A549 (cell line): ENCODE measurements around the gene TRIM2. TPM values are rescaled to one million over a fixed set of nuclear protein-coding genes. Genes with fewer than 3 reads are reported as not detected.

Experiments
- ATAC-seq, 2 experiments: fragments of 200-7000 bp in 1 of 2; fragments of >200 bp in 1 of 2; cut with Nextera tagmentation in 1 of 2; cut with Tn5 transposase in 1 of 2; 3 replicates each; pipeline versions ENCODE4 v1.8.0 to v1.9.1; 2018 to 2020; ENCODE audit warnings: mild to moderate bottlenecking in 1 of 2, moderate library complexity in 1 of 2
- CTCF ChIA-PET: fragments of 300-600 bp; sonication (Branson Sonifier 250); formaldehyde crosslinking; extraction: SDS; loops from one replicate; lab custom pipeline; 2021; ENCODE audit warnings: antibody characterized with exemption, inconsistent platforms; lab: Yijun Ruan, JAX
- POLR2A ChIA-PET: fragments of 350-600 bp; formaldehyde crosslinking; extraction: SDS; loops from one replicate; lab custom pipeline; 2021; ENCODE audit warnings: antibody characterized with exemption, inconsistent platforms; lab: Yijun Ruan, JAX
- DNase-seq, 2 experiments: peaks; one replicate each; pipeline versions ENCODE4 v3.0.0 to v3.0.0-alpha.2; 2011 to 2016; ENCODE audit warnings: low read depth in 1 of 2, low spot score in 1 of 2
- FAIRE-seq: peaks from 2 replicates; lab custom pipeline; 2011; peaks lifted over from hg19 to GRCh38; lab: Jason Lieb, UNC
- H3K27ac ChIP-seq, 2 experiments: fragments of >200 bp; sonication (Bioruptor Twin); formaldehyde crosslinking; 3 replicates each; pipeline ENCODE4 v1.5.1; 2016 to 2017
- H3K4me1 ChIP-seq: fragments of >200 bp; sonication (Bioruptor Twin); formaldehyde crosslinking; 3 replicates; pipeline ENCODE4 v1.6.1; 2016
- H3K4me2 ChIP-seq: fragments of >200 bp; sonication (Bioruptor Twin); formaldehyde crosslinking; 3 replicates; pipeline ENCODE4 v1.6.1; 2016
- H3K4me3 ChIP-seq: fragments of >200 bp; sonication (Bioruptor Twin); formaldehyde crosslinking; 3 replicates; pipeline ENCODE4 v1.5.1; 2016
- H3K9me3 ChIP-seq: fragments of >200 bp; sonication (Bioruptor Twin); formaldehyde crosslinking; 3 replicates; pipeline ENCODE4 v1.6.1; 2016
- ATOH8 ChIP-seq: fragments of 250-450 bp; sonication (Bioruptor Pico); IDR thresholded peaks from 2 replicates; pipeline ENCODE4 v1.5.0; 2020; ENCODE audit warnings: low read depth, mild to moderate bottlenecking, moderate library complexity
- BHLHE40 ChIP-seq: IDR thresholded peaks from 2 replicates; pipeline ENCODE4 v1.6.1; 2012; ENCODE audit warnings: low read depth, low read length, inconsistent platforms
- CBX8 ChIP-seq: fragments of 200-600 bp; sonication (generic); IDR thresholded peaks from 2 replicates; pipeline ENCODE4 v1.6.1; 2016
- CTCF ChIP-seq: fragments of >200 bp; sonication (Bioruptor Twin); formaldehyde crosslinking; IDR thresholded peaks from 3 replicates; pipeline ENCODE4 v1.5.1; 2016
- FOXS1 ChIP-seq: fragments of 250-450 bp; sonication (Bioruptor Pico); IDR thresholded peaks from 2 replicates; pipeline ENCODE4 v1.5.0; 2020; ENCODE audit warnings: mild to moderate bottlenecking, moderate library complexity
- HOXA7 ChIP-seq: fragments of 250-450 bp; sonication (Bioruptor Pico); IDR thresholded peaks from 2 replicates; pipeline ENCODE4 v1.5.0; 2020; ENCODE audit warnings: mild to moderate bottlenecking, moderate library complexity
- JUNB ChIP-seq: fragments of >200 bp; sonication (Bioruptor Twin); formaldehyde crosslinking; IDR thresholded peaks from 2 replicates; pipeline ENCODE4 v1.6.1; 2016
- KDM5A ChIP-seq: fragments of 200-600 bp; sonication (generic); IDR thresholded peaks from 2 replicates; pipeline ENCODE4 v1.6.1; 2016; ENCODE audit warnings: antibody characterized with exemption, mild to moderate bottlenecking
- NFE2L2 ChIP-seq: fragments of 150-350 bp; conservative IDR thresholded peaks from 2 replicates; pipeline ENCODE4 v1.6.1; 2014; ENCODE audit warnings: low read length
- NR3C1 ChIP-seq: fragments of >200 bp; sonication (Bioruptor Twin); formaldehyde crosslinking; IDR thresholded peaks from 3 replicates; pipeline ENCODE4 v1.6.1; 2017
- PBX3 ChIP-seq: IDR thresholded peaks from 2 replicates; pipeline ENCODE4 v1.6.1; 2012
- RARB ChIP-seq: fragments of 250-450 bp; sonication (Bioruptor Pico); IDR thresholded peaks from 2 replicates; pipeline ENCODE4 v1.8.0; 2021; ENCODE audit warnings: mild to moderate bottlenecking, moderate library complexity
- RFX5 ChIP-seq: fragments of 450-650 bp; IDR thresholded peaks from 2 replicates; pipeline ENCODE4 v1.7.1; 2014; ENCODE audit warnings: antibody characterized with exemption, mild to moderate bottlenecking, moderate library complexity
- SREBF2 ChIP-seq: fragments of 450-650 bp; IDR thresholded peaks from 2 replicates; pipeline ENCODE4 v1.6.1; 2014; ENCODE audit warnings: mild to moderate bottlenecking, moderate library complexity
- TP53 ChIP-seq: fragments of 250-450 bp; sonication (Bioruptor Pico); IDR thresholded peaks from 2 replicates; pipeline ENCODE4 v1.5.0; 2021; ENCODE audit warnings: mild to moderate bottlenecking, moderate library complexity
- ZC3H11A ChIP-seq: fragments of 450-650 bp; IDR thresholded peaks from 2 replicates; pipeline ENCODE4 v1.6.1; 2014; ENCODE audit warnings: antibody characterized with exemption, mild to moderate bottlenecking
- ZFP36 ChIP-seq: fragments of 450-650 bp; IDR thresholded peaks from 2 replicates; pipeline ENCODE4 v1.6.1; 2014; ENCODE audit warnings: borderline replicate concordance; ENCODE audit not compliant: partially characterized antibody
- WGBS: methylation state at CpG from one replicate; pipeline ENCODE4 v1.1.6; 2017; ENCODE audit errors: missing lambda C conversion rate; 5-methylcytosine and 5-hydroxymethylcytosine counted together
- polyA plus RNA-seq, 4 experiments: library from polyadenylated mRNA; depleted of rRNA in 3 of 4; stranded (reverse); fragments of >200 nt; fragmentation: RNase III in 1 of 4; extraction: RNeasy Plus Mini Kit Qiagen cat#74134 plus additional on column Dnase treatment in 1 of 4; gene quantifications; 2 replicates in 3 of 4; 3 replicates in 1 of 4; pipeline ENCODE4 v1.2.3, GENCODE V29; 2011 to 2017

Gene TRIM2
- polyA plus RNA-seq, 2 of the 4 experiments (the other 2 are of a cell fraction) = 0.92 to 1.4 TPM

GRCh38 chr4:153362184-153362583, 157.9 kb downstream of the TRIM2 start:
- FAIRE-seq = no peak
- no peak for ATAC-seq
- 97% methylated on average over 3 of the region's 3 CpGs for WGBS
- no peaks in the 10 kb centered on the region for H3K4me1 ChIP-seq
- H3K4me3 ChIP-seq = no peak overlapping the region
- no peak for DNase-seq
- no peak overlapping the region for H3K4me2 ChIP-seq
- H3K9me3 ChIP-seq = no peaks in the 10 kb centered on the region
- ChIA-PET POLR2A (no interaction called here), CTCF (interaction anchor here (1.0 to 1.8 kb wide), 2 partner anchors 12 to 212 kb away, joined by 3 to 4 read pairs; no protein-coding TSS in a partner anchor)
- no peak overlapping the region for H3K27ac ChIP-seq
- TF ChIP-seq NR3C1 = no peak
- no peak for TF ChIP-seq NFE2L2
- no peak for TF ChIP-seq KDM5A
- no peak for TF ChIP-seq PBX3
- no peak for TF ChIP-seq JUNB
- TF ChIP-seq ZFP36 = no peak
- TF ChIP-seq HOXA7 = no peak
- TF ChIP-seq RFX5 = no peak
- no peak for TF ChIP-seq RARB (CRISPR knock-in tag)
- no peak for TF ChIP-seq BHLHE40
- TF ChIP-seq ATOH8 (CRISPR knock-in tag) = no peak
- no peak for TF ChIP-seq TP53 (CRISPR knock-in tag)
- TF ChIP-seq SREBF2 = no peak
- TF ChIP-seq ZC3H11A = no peak

- TF ChIP-seq FOXS1 (CRISPR knock-in tag) (no peak), CBX8 (no peak), KDM5A (no peak)
- ATAC-seq = no peak
- no peak for DNase-seq
- no peak for FAIRE-seq
- no peaks in the 10 kb centered on the region for H3K9me3 ChIP-seq
- H3K27ac ChIP-seq = no peak overlapping the region
- no peaks in the 10 kb centered on the region for H3K4me1 ChIP-seq
- ChIA-PET CTCF (interaction anchor here (1.1 kb wide), 1 partner anchor 20 kb away, joined by 7 read pairs; the partner anchor contains the start of gene MND1), POLR2A (no interaction called here)
- WGBS = 96% methylated on average over 4 of the region's 4 CpGs
- no peak overlapping the region for H3K4me3 ChIP-seq
- no peak overlapping the region for H3K4me2 ChIP-seq
These were observed 159.8 kb downstream of the TRIM2 start for GRCh38 chr4:153364061-153364460.

- POLR2A ChIA-PET = no interaction called here
- FAIRE-seq = no peak
These were observed 160.8 kb downstream of the TRIM2 start for GRCh38 chr4:153365003-153365402.

More at GRCh38 chr4:153365003-153365402, 160.8 kb downstream of the TRIM2 start:
- CTCF ChIA-PET = no interaction called here
- no peak for ATAC-seq
- WGBS = 97% methylated on average over 2 of the region's 2 CpGs
- no peak overlapping the region for H3K4me3 ChIP-seq
- TF ChIP-seq CTCF = no peak
- TF ChIP-seq KDM5A = no peak
- TF ChIP-seq, all 56 proteins: peak for 0
- DNase-seq = no peak
- H3K27ac ChIP-seq = no peak overlapping the region
- H3K9me3 ChIP-seq = no peaks in the 10 kb centered on the region
- no peak overlapping the region for H3K4me2 ChIP-seq
- H3K4me1 ChIP-seq = no peaks in the 10 kb centered on the region
